ENCODE data around the gene BANF1. TPM values are rescaled to one million over a fixed set of nuclear protein-coding genes. Genes with fewer than 3 reads are reported as not detected.

The BANF1 gene
- total and polyA plus RNA-seq, 4 donors, result 10.7 to 100.0 (median 47.0) TPM

DNA sequence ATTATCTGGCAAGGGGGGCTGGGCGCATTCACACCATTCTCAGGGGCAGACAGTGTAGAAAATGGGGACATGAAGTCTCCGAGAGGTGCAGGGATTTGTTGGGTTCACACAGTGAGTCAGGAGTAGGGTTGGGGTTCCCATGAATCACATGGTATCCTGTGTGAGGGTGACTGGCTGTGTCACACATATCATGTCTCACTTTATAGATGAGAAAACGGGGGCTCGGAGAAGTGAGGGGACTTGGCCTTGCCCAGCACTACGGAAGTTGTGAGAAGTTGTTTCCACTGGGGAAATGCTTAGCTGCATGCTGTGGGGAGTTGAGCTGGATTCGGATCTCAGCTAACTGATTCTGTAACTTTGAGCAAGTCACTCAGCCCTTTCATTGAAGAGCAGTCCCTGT is 42.5 kb downstream of the BANF1 start:
- Histone ChIP-seq H3K9me3 (ENCODE audit: control insufficient read depth in 4 of 4, low read length in 3 of 4) (no peaks in the 10 kb centered on the region), H3K9ac (ENCODE audit: low read depth in 1 of 2, low read length in 2 of 2) (no peak overlapping the region)
- TF ChIP-seq, protein P1, sequence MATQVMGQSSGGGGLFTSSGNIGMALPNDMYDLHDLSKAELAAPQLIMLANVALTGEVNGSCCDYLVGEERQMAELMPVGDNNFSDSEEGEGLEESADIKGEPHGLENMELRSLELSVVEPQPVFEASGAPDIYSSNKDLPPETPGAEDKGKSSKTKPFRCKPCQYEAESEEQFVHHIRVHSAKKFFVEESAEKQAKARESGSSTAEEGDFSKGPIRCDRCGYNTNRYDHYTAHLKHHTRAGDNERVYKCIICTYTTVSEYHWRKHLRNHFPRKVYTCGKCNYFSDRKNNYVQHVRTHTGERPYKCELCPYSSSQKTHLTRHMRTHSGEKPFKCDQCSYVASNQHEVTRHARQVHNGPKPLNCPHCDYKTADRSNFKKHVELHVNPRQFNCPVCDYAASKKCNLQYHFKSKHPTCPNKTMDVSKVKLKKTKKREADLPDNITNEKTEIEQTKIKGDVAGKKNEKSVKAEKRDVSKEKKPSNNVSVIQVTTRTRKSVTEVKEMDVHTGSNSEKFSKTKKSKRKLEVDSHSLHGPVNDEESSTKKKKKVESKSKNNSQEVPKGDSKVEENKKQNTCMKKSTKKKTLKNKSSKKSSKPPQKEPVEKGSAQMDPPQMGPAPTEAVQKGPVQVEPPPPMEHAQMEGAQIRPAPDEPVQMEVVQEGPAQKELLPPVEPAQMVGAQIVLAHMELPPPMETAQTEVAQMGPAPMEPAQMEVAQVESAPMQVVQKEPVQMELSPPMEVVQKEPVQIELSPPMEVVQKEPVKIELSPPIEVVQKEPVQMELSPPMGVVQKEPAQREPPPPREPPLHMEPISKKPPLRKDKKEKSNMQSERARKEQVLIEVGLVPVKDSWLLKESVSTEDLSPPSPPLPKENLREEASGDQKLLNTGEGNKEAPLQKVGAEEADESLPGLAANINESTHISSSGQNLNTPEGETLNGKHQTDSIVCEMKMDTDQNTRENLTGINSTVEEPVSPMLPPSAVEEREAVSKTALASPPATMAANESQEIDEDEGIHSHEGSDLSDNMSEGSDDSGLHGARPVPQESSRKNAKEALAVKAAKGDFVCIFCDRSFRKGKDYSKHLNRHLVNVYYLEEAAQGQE (IDR thresholded peaks at IDR 0.05), result no peak
- no peak for TF ChIP-seq NR2F2 (IDR thresholded peaks at IDR 0.05)
- TF ChIP-seq, protein P2, sequence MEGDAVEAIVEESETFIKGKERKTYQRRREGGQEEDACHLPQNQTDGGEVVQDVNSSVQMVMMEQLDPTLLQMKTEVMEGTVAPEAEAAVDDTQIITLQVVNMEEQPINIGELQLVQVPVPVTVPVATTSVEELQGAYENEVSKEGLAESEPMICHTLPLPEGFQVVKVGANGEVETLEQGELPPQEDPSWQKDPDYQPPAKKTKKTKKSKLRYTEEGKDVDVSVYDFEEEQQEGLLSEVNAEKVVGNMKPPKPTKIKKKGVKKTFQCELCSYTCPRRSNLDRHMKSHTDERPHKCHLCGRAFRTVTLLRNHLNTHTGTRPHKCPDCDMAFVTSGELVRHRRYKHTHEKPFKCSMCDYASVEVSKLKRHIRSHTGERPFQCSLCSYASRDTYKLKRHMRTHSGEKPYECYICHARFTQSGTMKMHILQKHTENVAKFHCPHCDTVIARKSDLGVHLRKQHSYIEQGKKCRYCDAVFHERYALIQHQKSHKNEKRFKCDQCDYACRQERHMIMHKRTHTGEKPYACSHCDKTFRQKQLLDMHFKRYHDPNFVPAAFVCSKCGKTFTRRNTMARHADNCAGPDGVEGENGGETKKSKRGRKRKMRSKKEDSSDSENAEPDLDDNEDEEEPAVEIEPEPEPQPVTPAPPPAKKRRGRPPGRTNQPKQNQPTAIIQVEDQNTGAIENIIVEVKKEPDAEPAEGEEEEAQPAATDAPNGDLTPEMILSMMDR (IDR thresholded peaks at IDR 0.05; ENCODE audit: low read depth, low read length, missing input control), result no peak
- TF ChIP-seq YY1 (IDR thresholded peaks at IDR 0.05), result no peak
- TF ChIP-seq RAD21 (IDR thresholded peaks at IDR 0.05), result no peak
- no peak for TF ChIP-seq RXRA (IDR thresholded peaks at IDR 0.05)
- TF ChIP-seq, protein P3, sequence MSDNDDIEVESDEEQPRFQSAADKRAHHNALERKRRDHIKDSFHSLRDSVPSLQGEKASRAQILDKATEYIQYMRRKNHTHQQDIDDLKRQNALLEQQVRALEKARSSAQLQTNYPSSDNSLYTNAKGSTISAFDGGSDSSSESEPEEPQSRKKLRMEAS (IDR thresholded peaks at IDR 0.05), result no peak
- TF ChIP-seq EGR1 (IDR thresholded peaks at IDR 0.05; ENCODE audit: low read depth in 2 of 2), result no peak
- no peak for TF ChIP-seq TAF1 (conservative IDR thresholded peaks at IDR 0.05)
- TF ChIP-seq, protein P4, sequence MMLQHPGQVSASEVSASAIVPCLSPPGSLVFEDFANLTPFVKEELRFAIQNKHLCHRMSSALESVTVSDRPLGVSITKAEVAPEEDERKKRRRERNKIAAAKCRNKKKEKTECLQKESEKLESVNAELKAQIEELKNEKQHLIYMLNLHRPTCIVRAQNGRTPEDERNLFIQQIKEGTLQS (IDR thresholded peaks at IDR 0.05), result no peak
- no peak for TF ChIP-seq HNF4G (IDR thresholded peaks at IDR 0.05)
- no peak for TF ChIP-seq SP1 (IDR thresholded peaks at IDR 0.05)
- TF ChIP-seq, protein P5, sequence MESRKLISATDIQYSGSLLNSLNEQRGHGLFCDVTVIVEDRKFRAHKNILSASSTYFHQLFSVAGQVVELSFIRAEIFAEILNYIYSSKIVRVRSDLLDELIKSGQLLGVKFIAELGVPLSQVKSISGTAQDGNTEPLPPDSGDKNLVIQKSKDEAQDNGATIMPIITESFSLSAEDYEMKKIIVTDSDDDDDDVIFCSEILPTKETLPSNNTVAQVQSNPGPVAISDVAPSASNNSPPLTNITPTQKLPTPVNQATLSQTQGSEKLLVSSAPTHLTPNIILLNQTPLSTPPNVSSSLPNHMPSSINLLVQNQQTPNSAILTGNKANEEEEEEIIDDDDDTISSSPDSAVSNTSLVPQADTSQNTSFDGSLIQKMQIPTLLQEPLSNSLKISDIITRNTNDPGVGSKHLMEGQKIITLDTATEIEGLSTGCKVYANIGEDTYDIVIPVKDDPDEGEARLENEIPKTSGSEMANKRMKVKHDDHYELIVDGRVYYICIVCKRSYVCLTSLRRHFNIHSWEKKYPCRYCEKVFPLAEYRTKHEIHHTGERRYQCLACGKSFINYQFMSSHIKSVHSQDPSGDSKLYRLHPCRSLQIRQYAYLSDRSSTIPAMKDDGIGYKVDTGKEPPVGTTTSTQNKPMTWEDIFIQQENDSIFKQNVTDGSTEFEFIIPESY (IDR thresholded peaks at IDR 0.05), result no peak
- no peak for TF ChIP-seq FOXA1 (IDR thresholded peaks at IDR 0.05)
- TF ChIP-seq GABPA (IDR thresholded peaks at IDR 0.05 in 1 of 2, conservative IDR thresholded peaks at IDR 0.05 in 1 of 2), result no peak
- no peak for TF ChIP-seq HNF4A (conservative IDR thresholded peaks at IDR 0.05)
- no peak for TF ChIP-seq JUND (IDR thresholded peaks at IDR 0.05)
- no peak for TF ChIP-seq FOXA2 (IDR thresholded peaks at IDR 0.05)

More for the DNA sequence above, 42.5 kb downstream of the BANF1 start:
- no peak overlapping the region for H3K27ac ChIP-seq (ENCODE audit: low read depth in 1 of 2, low read length in 2 of 2)
- no peak for DNase-seq (ENCODE audit: low spot score)
- peaks cover 0 to 4% (median 0%) of the 10 kb centered on the region in 4 donors for H3K27me3 ChIP-seq (ENCODE audit: control insufficient read depth in 4 of 4, insufficient read depth in 4 of 4, low read length in 3 of 4)
- H3K36me3 ChIP-seq (ENCODE audit: control insufficient read depth in 4 of 4, insufficient read depth in 3 of 4, low read depth in 1 of 4, low read length in 3 of 4), result no peaks in the 10 kb centered on the region
- H3K4me1 ChIP-seq (ENCODE audit: control insufficient read depth in 4 of 4, insufficient read depth in 4 of 4, low read length in 3 of 4), result peaks cover 0 to 5% (median 4%) of the 10 kb centered on the region in 4 donors
- WGBS, result 65% methylated on average over 6 of the region's 6 CpGs
- no peak overlapping the region for H3K4me3 ChIP-seq (ENCODE audit: low read depth in 1 of 3, low read length in 3 of 3)
